MCF 10A (cell line): ENCODE measurements around the gene PTGR3. TPM values are rescaled to one million over a fixed set of nuclear protein-coding genes. Genes with fewer than 3 reads are reported as not detected.

Source experiments
- BruUV-seq: library from RNA; stranded (reverse); fragments of 400-500 nt; replicated peaks from 2 replicates; lab custom pipeline; 2021; lab: Mats Ljungman, UMichigan
- CTCF ChIA-PET: fragments of 300-600 bp; sonication (Branson Sonifier 250); formaldehyde crosslinking; extraction: SDS; loops from one replicate; lab custom pipeline; 2021; ENCODE audit warnings: antibody characterized with exemption, inconsistent platforms; lab: Yijun Ruan, JAX
- POLR2A ChIA-PET: fragments of 300-600, 350-650 bp; sonication (Branson Sonifier 250); formaldehyde crosslinking; extraction: SDS; loops from one replicate; lab custom pipeline; 2020; ENCODE audit warnings: antibody characterized with exemption, inconsistent platforms; lab: Yijun Ruan, JAX
- DNase-seq: peaks from one replicate; pipeline ENCODE4 v3.0.0-alpha.2; 2018; ENCODE audit not compliant: unreplicated experiment
- H3K27ac Mint-ChIP-seq: one replicate; pipeline ENCODE4 v1.8.0; 2022; ENCODE audit warnings: mild to moderate bottlenecking, low read depth, mixed read lengths; ENCODE audit not compliant: unreplicated experiment
- H3K27me3 Mint-ChIP-seq: one replicate; pipeline ENCODE4 v1.8.0; 2022; ENCODE audit warnings: mixed read lengths; ENCODE audit not compliant: insufficient read depth, unreplicated experiment
- H3K36me3 Mint-ChIP-seq: one replicate; pipeline ENCODE4 v1.8.0; 2022; ENCODE audit warnings: mild to moderate bottlenecking, moderate library complexity, mixed read lengths; ENCODE audit not compliant: insufficient read depth, unreplicated experiment
- H3K4me1 Mint-ChIP-seq: one replicate; pipeline ENCODE4 v1.8.0; 2022; ENCODE audit warnings: mixed read lengths; ENCODE audit not compliant: insufficient read depth, unreplicated experiment
- H3K4me3 Mint-ChIP-seq: one replicate; pipeline ENCODE4 v1.8.0; 2022; ENCODE audit warnings: mild to moderate bottlenecking, moderate library complexity, mixed read lengths; ENCODE audit not compliant: unreplicated experiment
- H3K9me3 Mint-ChIP-seq: one replicate; pipeline ENCODE4 v1.8.0; 2022; ENCODE audit warnings: mixed read lengths; ENCODE audit not compliant: unreplicated experiment
- CTCF ChIP-seq: fragments of 200-600 bp; IDR thresholded peaks from one replicate; pipeline ENCODE4 v1.8.0; 2022; ENCODE audit warnings: antibody characterized with exemption, mild to moderate bottlenecking; ENCODE audit not compliant: unreplicated experiment
- intact Hi-C: fragments of 100-400 bp; cut with micrococcal nuclease; formaldehyde crosslinking; loops from 2 replicates; pipeline ENCODE4 v1.14.1; 2022
- total RNA-seq: library from RNA; stranded (reverse); gene quantifications from 2 replicates; pipeline ENCODE4 v1.2.3, GENCODE V29; 2022

Gene PTGR3
- total RNA-seq, 1 experiment from 2014 or later = 20.6 TPM

GRCh38 chr18:75220551-75221355 lies 11.8 kb upstream of the PTGR3 start:
- intact Hi-C loops = no loop called here
- no peak for DNase-seq
- Mint-ChIP-seq H3K27me3 (no peaks in the 10 kb centered on the region), H3K9me3 (no peaks in the 10 kb centered on the region), H3K36me3 (no peaks in the 10 kb centered on the region), H3K27ac (no peak overlapping the region), H3K4me1 (peaks cover 5% of the 10 kb centered on the region), H3K4me3 (no peak overlapping the region)
- no peak for TF ChIP-seq CTCF
- CTCF ChIA-PET = interaction anchor here (0.9 kb wide), 1 partner anchor 16 kb away, joined by 3 read pairs; no protein-coding TSS in a partner anchor
- BruUV-seq = no TSS peak
- POLR2A ChIA-PET = interaction anchor here (0.6 to 1.1 kb wide), 3 partner anchors 11 to 569 kb away, joined by 3 to 5 read pairs (median 3); partner anchors contain the start of gene TSHZ1

- H3K36me3 Mint-ChIP-seq = no peaks in the 10 kb centered on the region
- TF ChIP-seq CTCF = no peak
- ChIA-PET POLR2A (interaction anchor here (0.7 kb wide), 1 partner anchor 568 kb away, joined by 3 read pairs; no protein-coding TSS in a partner anchor), CTCF (no interaction called here)
- peaks cover 13% of the 10 kb centered on the region for H3K4me1 Mint-ChIP-seq
- no peak overlapping the region for H3K27ac Mint-ChIP-seq
- BruUV-seq = no TSS peak
- no peak for DNase-seq
- intact Hi-C loops = loop anchor here (10.0 kb wide), 1 partner anchor 325 kb away; no protein-coding TSS in a partner anchor
- H3K4me3 Mint-ChIP-seq = no peak overlapping the region
- no peaks in the 10 kb centered on the region for H3K27me3 Mint-ChIP-seq
- no peaks in the 10 kb centered on the region for H3K9me3 Mint-ChIP-seq
These were observed 10.9 kb upstream of the PTGR3 start for GRCh38 chr18:75219745-75220375.

- CTCF ChIA-PET = no interaction called here
- no peaks in the 10 kb centered on the region for H3K27me3 Mint-ChIP-seq
- no peaks in the 10 kb centered on the region for H3K9me3 Mint-ChIP-seq
- H3K27ac Mint-ChIP-seq = no peak overlapping the region
- H3K4me3 Mint-ChIP-seq = no peak overlapping the region
- H3K4me1 Mint-ChIP-seq = peaks cover 20% of the 10 kb centered on the region
- no peaks in the 10 kb centered on the region for H3K36me3 Mint-ChIP-seq
- no peak for DNase-seq
- POLR2A ChIA-PET = no interaction called here
- intact Hi-C loops = loop anchor here (10.0 kb wide), 1 partner anchor 323 kb away; no protein-coding TSS in a partner anchor
- BruUV-seq = no TSS peak
- no peak for TF ChIP-seq CTCF
These were observed 9.4 kb upstream of the PTGR3 start for GRCh38 chr18:75218065-75218923.
